SK-N-MC (cell line): Measurements from ENCODE around the gene KRTAP1-4.

ENCODE experiments used
- EZH2 ChIP-seq: fragments of 200-600 bp; sonication (generic); IDR thresholded peaks from one replicate; pipeline ENCODE4 v1.6.1; 2017; ENCODE audit warnings: antibody characterized with exemption
- FOXP2 ChIP-seq: optimal IDR thresholded peaks from 2 replicates; pipeline ENCODE3; 2011; ENCODE audit warnings: mild to moderate bottlenecking, moderate library complexity; ENCODE audit not compliant: insufficient read depth; ENCODE audit errors: extremely low read length, control extremely low read depth

DNA sequence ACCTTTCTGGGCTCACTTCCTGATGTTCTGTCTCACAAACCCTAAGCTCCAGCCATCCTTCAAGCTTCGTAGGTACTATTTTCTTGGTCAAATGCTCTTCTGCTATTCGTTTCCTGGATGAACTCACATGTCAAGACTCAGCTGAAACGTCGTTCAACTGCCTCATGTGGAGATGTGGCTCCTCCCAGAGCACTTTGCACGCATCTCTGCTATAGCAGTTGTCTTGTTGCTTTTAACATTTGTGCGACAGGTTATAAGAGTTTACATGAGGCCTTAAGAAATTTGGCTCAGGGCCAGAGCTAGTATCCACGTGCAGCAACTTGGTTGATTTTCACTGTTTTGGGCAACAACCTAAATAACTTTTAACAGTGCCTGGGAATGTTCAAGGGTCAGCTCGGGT, 43.1 kb downstream of the KRTAP1-4 start:
- TF ChIP-seq EZH2 (no peak), FOXP2 (no peak)
